K562 (cell line): ENCODE results near the gene TTLL9. TPM values are rescaled to one million over a fixed set of nuclear protein-coding genes. Genes with fewer than 3 reads are reported as not detected.
"Not testable (repeated sequence)": the region's sequence is repeated elsewhere in the genome, so short reads cannot be mapped to it uniquely, and the experiment has no call there.

Source experiments
- ATAC-seq: fragments of 200-7000 bp; cut with Tn5 transposase; 3 replicates; pipeline ENCODE4 v1.9.1; 2020; ENCODE audit warnings: moderate library complexity
- BruUV-seq: library from RNA; stranded (reverse); fragments of 400-500 nt; replicated peaks from 2 replicates; lab custom pipeline; 2021; lab: Mats Ljungman, UMichigan
- CTCF ChIA-PET: fragments of 300-600 bp; formaldehyde crosslinking; extraction: SDS; loops from one replicate; lab custom pipeline; 2021; ENCODE audit warnings: low intra/inter-chr PET ratio; lab: Yijun Ruan, JAX
- POLR2A ChIA-PET: fragments of 300-600, 350-650 bp; sonication (Branson Sonifier 250); formaldehyde crosslinking; extraction: SDS; loops from one replicate; lab custom pipeline; 2021; ENCODE audit warnings: antibody characterized with exemption, inconsistent platforms; lab: Yijun Ruan, JAX
- DNase-seq, 4 experiments: peaks; one replicate each; pipeline versions ENCODE4 v3.0.0 to v3.0.0-alpha.2; 2011 to 2018; ENCODE audit warnings: low spot score in 3 of 4, mixed read lengths in 3 of 4; ENCODE audit errors: extremely low read depth in 1 of 4
- FAIRE-seq: peaks from 2 replicates; lab custom pipeline; 2011; peaks lifted over from hg19 to GRCh38; lab: Jason Lieb, UNC
- H2AFZ ChIP-seq: 2 replicates; pipeline ENCODE4 v1.6.0; 2011; ENCODE audit warnings: low read depth, low read length, control low read depth, inconsistent platforms
- H3K27ac ChIP-seq: fragments of 200-600 bp; 3 replicates; pipeline ENCODE4 v1.8.0; 2011; ENCODE audit warnings: low read depth, mild to moderate bottlenecking, control low read depth, inconsistent platforms, low read length, moderate library complexity, mixed read lengths; ENCODE audit errors: extremely low read depth
- H3K27me3 ChIP-seq, 2 experiments: fragments of 300-600 bp in 1 of 2; 2 replicates in 1 of 2; 3 replicates in 1 of 2; pipeline versions ENCODE4 v1.6.0 to v1.8.0; 2011; ENCODE audit warnings: inconsistent platforms in 2 of 2, low read length in 2 of 2, mild to moderate bottlenecking in 1 of 2, mixed read lengths in 1 of 2, moderate library complexity in 1 of 2; ENCODE audit not compliant: control insufficient read depth in 2 of 2, insufficient read depth in 2 of 2
- H3K36me3 ChIP-seq: fragments of 300-600 bp; 3 replicates; pipeline ENCODE4 v1.8.0; 2011; ENCODE audit warnings: mild to moderate bottlenecking, low read length, inconsistent platforms; ENCODE audit not compliant: control insufficient read depth, insufficient read depth
- H3K4me1 ChIP-seq, 2 experiments: fragments of 200-600 bp in 1 of 2; replicated peaks in 1 of 2; 2 replicates in 1 of 2; 3 replicates in 1 of 2; pipeline versions ENCODE4 v1.5.1 to v1.8.0; 2011; ENCODE audit warnings: inconsistent platforms in 2 of 2, low read length in 2 of 2, mild to moderate bottlenecking in 1 of 2, mixed read lengths in 1 of 2, moderate library complexity in 1 of 2; ENCODE audit not compliant: control insufficient read depth in 2 of 2, insufficient read depth in 2 of 2
- H3K4me2 ChIP-seq: 2 replicates; pipeline ENCODE4 v1.6.1; 2011; ENCODE audit warnings: low read length, control low read depth, inconsistent platforms, mixed read lengths; ENCODE audit not compliant: insufficient read depth
- H3K4me3 ChIP-seq: fragments of 200-600 bp; sonication (generic), shearing (Covaris generic); 2 replicates; pipeline ENCODE4 v1.5.1; 2016; ENCODE audit warnings: control low read depth, inconsistent platforms
- H3K79me2 ChIP-seq: fragments of 200-600 bp; 3 replicates; pipeline ENCODE4 v1.8.0; 2011; ENCODE audit warnings: low read length, inconsistent platforms; ENCODE audit not compliant: control insufficient read depth, insufficient read depth
- H3K9ac ChIP-seq, 2 experiments: 2 replicates each; pipeline versions ENCODE4 v1.6.0 to v1.6.1; 2011; ENCODE audit warnings: low read depth in 2 of 2, low read length in 2 of 2, control low read depth in 1 of 2, inconsistent platforms in 1 of 2, mild to moderate bottlenecking in 1 of 2, mixed read lengths in 1 of 2; ENCODE audit not compliant: insufficient read depth in 1 of 2
- H3K9me1 ChIP-seq: one replicate; pipeline ENCODE4 v1.6.0; 2011; ENCODE audit warnings: inconsistent platforms, mild to moderate bottlenecking, low read length, moderate library complexity; ENCODE audit not compliant: control insufficient read depth, insufficient read depth
- H3K9me3 ChIP-seq: replicated peaks from 2 replicates; pipeline ENCODE4 v1.5.1; 2011; ENCODE audit warnings: low read depth, low read length, inconsistent platforms; ENCODE audit not compliant: control insufficient read depth, insufficient read depth
- H4K20me1 ChIP-seq: replicated peaks from 2 replicates; pipeline ENCODE4 v1.6.1; 2011; ENCODE audit warnings: low read length, inconsistent platforms, mixed read lengths; ENCODE audit not compliant: control insufficient read depth, insufficient read depth
- ARID1B ChIP-seq: fragments of 450-650 bp; IDR thresholded peaks from 2 replicates; pipeline ENCODE4 v1.6.1; 2016; ENCODE audit warnings: antibody characterized with exemption, mild to moderate bottlenecking, inconsistent platforms
- BHLHE40 ChIP-seq: IDR thresholded peaks from 2 replicates; pipeline ENCODE4 v1.6.1; 2011; ENCODE audit warnings: low read length, improper control_type of control experiment
- CBFA2T2 ChIP-seq: fragments of 450-650 bp; conservative IDR thresholded peaks from 2 replicates; pipeline ENCODE4 v1.6.1; 2017; ENCODE audit warnings: mild to moderate bottlenecking
- CBFA2T3 ChIP-seq: fragments of 450-650 bp; IDR thresholded peaks from 2 replicates; pipeline ENCODE4 v1.6.1; 2017
- CTBP1 ChIP-seq: fragments of 450-650 bp; IDR thresholded peaks from 2 replicates; pipeline ENCODE4 v1.6.1; 2016; ENCODE audit warnings: borderline replicate concordance
- CXXC5 ChIP-seq: fragments of 250-450 bp; sonication (Bioruptor Pico); IDR thresholded peaks from 2 replicates; pipeline ENCODE4 v1.8.0; 2022; ENCODE audit warnings: inconsistent platforms, mild to moderate bottlenecking, moderate library complexity
- DPF2 ChIP-seq: fragments of 450-650 bp; IDR thresholded peaks from 2 replicates; pipeline ENCODE4 v1.6.1; 2016
- HDAC1 ChIP-seq, 2 experiments: fragments of 450-650 bp; IDR thresholded peaks; 2 replicates each; pipeline ENCODE4 v1.6.1; 2016 to 2017; ENCODE audit warnings: inconsistent platforms in 1 of 2, mild to moderate bottlenecking in 1 of 2, moderate library complexity in 1 of 2
- HDAC2 ChIP-seq: fragments of 450-650 bp; IDR thresholded peaks from 2 replicates; pipeline ENCODE4 v1.6.1; 2016; ENCODE audit warnings: mild to moderate bottlenecking
- KDM1A ChIP-seq, 2 experiments: fragments of 450-650 bp; IDR thresholded peaks; 2 replicates each; pipeline ENCODE4 v1.6.1; 2016; ENCODE audit warnings: mild to moderate bottlenecking in 2 of 2
- MTA2 ChIP-seq: fragments of 450-650 bp; IDR thresholded peaks from 2 replicates; pipeline ENCODE4 v1.6.1; 2016; ENCODE audit warnings: low read depth
- NCOR1 ChIP-seq: fragments of 450-650 bp; IDR thresholded peaks from 2 replicates; pipeline ENCODE4 v1.6.1; 2016; ENCODE audit warnings: mild to moderate bottlenecking, moderate library complexity
- NFIC ChIP-seq: fragments of 450-650 bp; IDR thresholded peaks from 2 replicates; pipeline ENCODE4 v1.6.1; 2017; ENCODE audit warnings: mild to moderate bottlenecking, inconsistent platforms
- PHF21A ChIP-seq: fragments of 450-650 bp; IDR thresholded peaks from 2 replicates; pipeline ENCODE4 v1.6.1; 2017; ENCODE audit warnings: low read depth, borderline replicate concordance
- RCOR1 ChIP-seq, 2 experiments: IDR thresholded peaks; 2 replicates each; pipeline ENCODE4 v1.6.1; 2012; ENCODE audit warnings: low read depth in 2 of 2, low read length in 2 of 2, borderline replicate concordance in 1 of 2, improper control_type of control experiment in 1 of 2
- SOX6 ChIP-seq: fragments of 450-650 bp; IDR thresholded peaks from 2 replicates; pipeline ENCODE4 v1.6.1; 2014; ENCODE audit warnings: mild to moderate bottlenecking
- TAL1 ChIP-seq: fragments of 450-650 bp; IDR thresholded peaks from 2 replicates; pipeline ENCODE4 v1.6.1; 2016; ENCODE audit warnings: mild to moderate bottlenecking
- TARDBP ChIP-seq: fragments of 450-650 bp; IDR thresholded peaks from 2 replicates; pipeline ENCODE4 v1.6.1; 2016
- TCF3 ChIP-seq: sonication (generic); formaldehyde crosslinking; IDR thresholded peaks from 2 replicates; pipeline ENCODE4 v1.4.0; 2020; ENCODE audit warnings: mild to moderate bottlenecking, missing genetic modification reagents
- TEAD4 ChIP-seq, 2 experiments: sonication (generic) in 1 of 2; formaldehyde crosslinking in 1 of 2; IDR thresholded peaks; 2 replicates each; pipeline versions ENCODE4 v1.6.1 to v1.8.0; 2012 to 2022; ENCODE audit warnings: borderline replicate concordance in 1 of 2, inconsistent platforms in 1 of 2, low read length in 1 of 2, mild to moderate bottlenecking in 1 of 2, missing genetic modification reagents in 1 of 2
- TRIM24 ChIP-seq, 2 experiments: fragments of 450-650 bp; IDR thresholded peaks; 2 replicates each; pipeline ENCODE4 v1.6.1; 2016
- WGBS: fragments of 100-300 bp; shearing (Covaris generic); methylation state at CpG from one replicate; pipeline ENCODE4 v1.1.6; 2016; ENCODE audit warnings: low coverage, mixed read lengths; ENCODE audit not compliant: insufficient coverage; ENCODE audit errors: missing lambda C conversion rate; 5-methylcytosine and 5-hydroxymethylcytosine counted together
- in situ Hi-C: fragments of 300-500 bp; cut with MboI; formaldehyde crosslinking; loops from 4 replicates; pipeline ENCODE4 v1.15.0; 2018; ENCODE audit warnings: inconsistent platforms, mixed read lengths
- intact Hi-C: fragments of 100-400 bp; cut with micrococcal nuclease; formaldehyde crosslinking; loops from 2 replicates; pipeline ENCODE4 v1.14.2; 2022
- polyA plus RNA-seq, 8 experiments: library from polyadenylated mRNA; depleted of rRNA in 4 of 8; stranded (reverse) in 5 of 8; unstranded in 3 of 8; fragments of >200 nt; fragmentation: Nextera tagmentation in 2 of 8; fragmentation: Illumina TruSeq in 1 of 8; extraction: Ambion mirVana in 2 of 8; extraction: Trizol in 1 of 8; gene quantifications; 2 replicates each; pipeline versions ENCODE4 v1.2.1 to v1.2.3, GENCODE V29; 2011 to 2014; ENCODE audit warnings: inconsistent platforms in 1 of 8, missing spikeins in 1 of 8
- total RNA-seq, 7 experiments: library from RNA; depleted of rRNA in 6 of 7; stranded (reverse); fragments of >200 nt in 6 of 7; fragmentation: Illumina TruSeq in 2 of 7; extraction: Trizol in 2 of 7; gene quantifications; 2 replicates each; pipeline versions ENCODE4 v1.2.1 to v1.2.3, GENCODE V29; 2011 to 2021; ENCODE audit warnings: low replicate concordance in 1 of 7
- TF ChIP-seq, protein P1 (sequence below): fragments of 450-650 bp; IDR thresholded peaks from 2 replicates; pipeline ENCODE4 v1.6.1; 2016; ENCODE audit warnings: low read depth, mild to moderate bottlenecking, moderate library complexity

TTLL9 gene
- total and polyA plus RNA-seq, 9 of the 15 experiments (the other 6 are each of a cell fraction or from before 2014, with no cell fraction given), result 0.06 to 0.07 TPM; not detected in 7

DNA sequence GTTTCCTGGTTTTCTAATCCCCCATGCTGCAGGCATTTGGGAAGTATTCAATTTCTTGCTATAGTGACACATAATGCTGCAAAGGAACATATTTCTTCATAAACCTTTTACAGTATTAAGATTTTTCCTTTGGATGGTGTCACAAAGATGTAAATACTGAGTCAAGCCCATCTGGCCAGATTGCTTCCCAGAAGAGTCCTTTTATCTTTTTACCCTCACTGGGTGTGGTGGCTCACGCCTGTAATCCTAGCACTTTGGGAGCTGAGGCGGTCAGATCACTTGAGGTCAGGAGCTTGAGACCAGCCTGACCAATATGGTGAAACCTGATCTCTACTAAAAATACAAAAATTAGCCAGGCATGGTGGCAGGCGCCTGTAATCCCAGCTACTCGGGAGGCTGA lies 59.2 kb downstream of the TTLL9 start:
- H3K4me1 ChIP-seq; H3K27ac ChIP-seq; H3K9ac ChIP-seq; BruUV-seq; H3K9me1 ChIP-seq; POLR2A ChIA-PET; H3K36me3 ChIP-seq; H3K4me2 ChIP-seq; H3K9me3 ChIP-seq; H3K4me3 ChIP-seq; H3K79me2 ChIP-seq; CTCF ChIA-PET; H2AFZ ChIP-seq; in situ Hi-C loops; TF ChIP-seq TEAD4 (CRISPR knock-in tag; IDR thresholded peaks at IDR 0.05; ENCODE audit: borderline replicate concordance): not testable (repeated sequence)
- TF ChIP-seq PHF21A (peak; percentile 91), NFIC (peak; percentile 25; the same call in 1 of the 2 replicates), KDM1A (IDR thresholded peaks at IDR 0.05) (peak; percentile 88 to 93), BHLHE40 (peak; percentile 49; the same call in 1 of the 2 replicates), DPF2 (peak; percentile 52; the same call in 1 of the 2 replicates), CBFA2T3 (peak; percentile 81), TCF3 (peak; percentile 64), CBFA2T2 (peak; percentile 65), CTBP1 (peak; percentile 43; the same call in 1 of the 2 replicates), HDAC1 (IDR thresholded peaks at IDR 0.05) (peak in 1 of 2 experiments; percentile 79; a peak in 2 of 4 replicates), NCOR1 (peak; percentile 56; the same call in 1 of the 2 replicates), TRIM24 (IDR thresholded peaks at IDR 0.05) (0 out of 4 replicates have a peak, but pooled peaks of 1 of the 2 experiments have one; percentile 15), MTA2 (peak; percentile 26; the same call in 1 of the 2 replicates), HDAC2 (peak; percentile 89), SOX6 (peak; percentile 44; the same call in 1 of the 2 replicates), TAL1 (peak; percentile 66; the same call in 1 of the 2 replicates), RCOR1 (IDR thresholded peaks at IDR 0.05; ENCODE audit: borderline replicate concordance in 1 of 2, low read depth in 2 of 2, low read length in 2 of 2) (peak in 1 of 2 experiments; percentile 95; a peak in 2 of 4 replicates), ARID1B (peak; percentile 70), TARDBP (peak; percentile 61; the same call in 1 of the 2 replicates), CXXC5 (CRISPR knock-in tag) (peak; percentile 73), TEAD4 (IDR thresholded peaks at IDR 0.05; ENCODE audit: low read length) (peak; percentile 33; the same call in 1 of the 2 replicates)
- TF ChIP-seq, protein P1, sequence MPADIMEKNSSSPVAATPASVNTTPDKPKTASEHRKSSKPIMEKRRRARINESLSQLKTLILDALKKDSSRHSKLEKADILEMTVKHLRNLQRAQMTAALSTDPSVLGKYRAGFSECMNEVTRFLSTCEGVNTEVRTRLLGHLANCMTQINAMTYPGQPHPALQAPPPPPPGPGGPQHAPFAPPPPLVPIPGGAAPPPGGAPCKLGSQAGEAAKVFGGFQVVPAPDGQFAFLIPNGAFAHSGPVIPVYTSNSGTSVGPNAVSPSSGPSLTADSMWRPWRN, result peak; percentile 65; the same call in 1 of the 2 replicates
- FAIRE-seq (peak; percentile 67), DNase-seq (peak in 1 of 4 experiments; percentile 57), ATAC-seq (peak; percentile 76)
- intact Hi-C loops, result loop anchor here (2.0 kb wide), 1 partner anchor 21 kb away; no protein-coding TSS in a partner anchor
- Histone ChIP-seq H3K27me3 (peaks cover 8 to 28% of the 10 kb centered on the region in 2 experiments; a peak in 3 of 5 replicates), H4K20me1 (peaks cover 12% of the 10 kb centered on the region)
- WGBS, result 3% methylated on average over 4 of the region's 4 CpGs
